ENCODE data around the gene RUFY2. TPM values are rescaled to one million over a fixed set of nuclear protein-coding genes. Genes with fewer than 3 reads are reported as not detected.

The RUFY2 gene
- total RNA-seq, 2 donors from 2014 or later = 27.5 to 44.0 TPM

- Histone ChIP-seq H3K9me3 (no peaks in the 10 kb centered on the region), H3K36me3 (no peaks in the 10 kb centered on the region), H3K27ac (no peak overlapping the region), H3K4me1 (ENCODE audit: control insufficient read depth in 1 of 2, low read depth in 2 of 2) (no peaks in the 10 kb centered on the region), H3K27me3 (replicated peaks; ENCODE audit: insufficient read depth) (no peaks in the 10 kb centered on the region), H3K4me3 (no peak overlapping the region)
- ATAC-seq (ENCODE audit: insufficient number of reproducible peaks, low FRiP score, low read depth) (no peak), DNase-seq (ENCODE audit: low spot score) (no peak)
- TF ChIP-seq CTCF (IDR thresholded peaks at IDR 0.05) = no peak
These were observed 105.8 kb downstream of the RUFY2 start for GRCh38 chr10:68301301-68301700.

- H3K4me3 ChIP-seq = no peak overlapping the region
- no peaks in the 10 kb centered on the region for H3K9me3 ChIP-seq
- ATAC-seq (ENCODE audit: insufficient number of reproducible peaks, low FRiP score, low read depth) (no peak), DNase-seq (ENCODE audit: low spot score) (no peak)
- no peaks in the 10 kb centered on the region for H3K27me3 ChIP-seq (replicated peaks; ENCODE audit: insufficient read depth)
- H3K27ac ChIP-seq = no peak overlapping the region
- H3K36me3 ChIP-seq = no peaks in the 10 kb centered on the region
- TF ChIP-seq CTCF (IDR thresholded peaks at IDR 0.05) = no peak
- H3K4me1 ChIP-seq (ENCODE audit: control insufficient read depth in 1 of 2, low read depth in 2 of 2) = no peaks in the 10 kb centered on the region
These were observed 110.0 kb downstream of the RUFY2 start for GRCh38 chr10:68296843-68297663.

Other genes starting within 250 kb of the RUFY2 start
- not detected for gene ATOH7, start 175.2 kb downstream of the RUFY2 start, total RNA-seq
- 10 to 100 TPM; 47.1 to 68.7 TPM for gene HNRNPH3, start 75.2 kb downstream of the RUFY2 start, total RNA-seq
- gene PBLD, start 74.3 kb downstream of the RUFY2 start, total RNA-seq = 1 to 10 TPM; 8.0 to 9.5 TPM
- gene DNA2, start 64.7 kb upstream of the RUFY2 start, total RNA-seq = 1 to 10 TPM; 1.6 to 5.1 TPM
- gene SLC25A16, start 120.2 kb upstream of the RUFY2 start, total RNA-seq = 10 to 100 TPM; 16.9 to 26.2 TPM
- 1 to 10 TPM; 2.4 to 4.0 TPM for gene TET1, start 153.1 kb upstream of the RUFY2 start, total RNA-seq